Measurements from ENCODE around the gene PSMA8.
"Not testable (repeated sequence)": the region's sequence is repeated elsewhere in the genome, so short reads cannot be mapped to it uniquely, and the experiment has no call there.

The PSMA8 gene

GRCh38 chr18:26176134-26176533, 42.5 kb downstream of the PSMA8 start:
- DNase-seq = no peak

- no peak for DNase-seq
These were observed 47.7 kb downstream of the PSMA8 start for GRCh38 chr18:26181343-26181826.

DNA sequence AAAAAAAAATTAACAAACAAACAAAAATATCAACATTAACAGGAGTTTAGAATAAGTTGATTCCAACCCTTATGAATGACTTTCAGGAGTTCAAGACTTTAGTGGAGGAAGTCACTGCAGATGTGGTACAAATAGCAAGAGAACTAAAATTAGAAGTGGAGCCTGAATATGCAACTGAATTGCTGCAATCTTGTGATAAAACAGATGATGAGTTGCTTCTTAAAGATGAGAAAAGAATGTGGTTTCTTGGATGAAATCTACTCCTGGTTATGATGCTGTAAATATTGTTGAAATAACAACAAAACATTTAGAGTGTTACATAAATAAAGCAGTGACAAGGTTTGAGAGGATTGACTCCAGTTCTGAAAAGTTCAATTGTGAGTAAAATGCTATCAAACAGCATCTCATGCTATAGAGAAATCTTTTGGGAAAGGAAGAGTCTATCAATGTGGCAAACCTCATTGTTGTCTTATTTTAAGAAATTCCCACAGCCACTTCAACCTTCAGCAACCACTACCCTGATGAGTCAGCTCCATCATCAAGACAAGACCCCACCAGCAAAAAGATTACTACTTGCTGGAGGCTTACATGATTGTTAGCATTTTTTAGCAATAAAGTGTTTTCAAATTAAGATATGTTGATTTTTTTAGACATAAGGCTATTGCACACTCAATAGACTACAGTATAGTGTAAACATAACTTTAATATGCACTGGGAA, 49.9 kb downstream of the PSMA8 start:
- no peak for DNase-seq

- DNase-seq = no peak
These were observed 51.6 kb downstream of the PSMA8 start for GRCh38 chr18:26185267-26185666.

- peak; percentile 73 for DNase-seq
These were observed 56.8 kb downstream of the PSMA8 start for GRCh38 chr18:26190506-26190905.

GRCh38 chr18:26192233-26192632, 58.6 kb downstream of the PSMA8 start:
- no peak for DNase-seq

GRCh38 chr18:26196605-26197004, 62.9 kb downstream of the PSMA8 start:
- no peak for DNase-seq

GRCh38 chr18:26202001-26202400, 68.3 kb downstream of the PSMA8 start:
- DNase-seq = not testable (repeated sequence)

GRCh38 chr18:26205318-26205717, 71.6 kb downstream of the PSMA8 start:
- DNase-seq = no peak

GRCh38 chr18:26206488-26206887, 72.8 kb downstream of the PSMA8 start:
- DNase-seq = no peak

- no peak for DNase-seq
These were observed 74.3 kb downstream of the PSMA8 start for GRCh38 chr18:26207937-26208336.

DNA sequence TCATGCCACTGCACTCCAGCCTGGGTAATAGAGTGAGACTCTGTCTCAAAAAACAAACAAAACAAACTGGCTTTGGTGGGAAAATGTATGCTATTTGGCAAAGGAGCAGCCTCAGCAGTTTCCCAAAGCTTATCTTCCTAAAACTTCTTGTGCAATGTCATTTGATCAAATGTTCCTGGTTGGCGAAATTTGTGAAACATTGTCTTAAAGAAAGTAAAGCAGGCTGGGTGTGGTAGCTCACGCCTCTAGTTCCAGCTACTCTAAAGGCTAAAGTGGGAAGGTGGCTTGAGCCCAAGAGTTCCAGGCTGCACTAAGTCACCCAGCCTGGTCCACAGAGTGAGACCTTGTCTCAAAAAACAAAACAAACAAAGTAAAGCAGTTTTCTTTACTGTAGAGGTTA, 75.3 kb downstream of the PSMA8 start:
- DNase-seq = no peak

DNA sequence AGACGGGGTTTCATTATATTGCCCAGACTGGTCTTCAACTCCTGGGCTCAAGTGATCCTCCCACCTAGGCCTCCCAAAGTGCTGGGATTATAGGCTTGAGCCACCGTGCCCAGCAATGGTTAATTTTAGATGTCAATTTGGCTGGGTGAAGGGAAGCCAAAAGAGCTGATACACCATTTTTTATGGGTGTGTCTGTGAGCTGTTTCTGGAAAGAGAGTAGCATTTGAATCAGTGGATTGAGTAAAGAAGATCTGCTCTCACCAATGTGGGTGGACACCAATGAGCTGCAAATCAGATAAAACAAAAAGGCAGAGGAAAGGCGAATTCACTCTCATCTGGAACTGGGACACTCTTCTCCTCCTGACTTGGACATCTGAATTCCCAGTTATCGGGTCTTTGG, 76.5 kb downstream of the PSMA8 start:
- no peak for DNase-seq

DNA sequence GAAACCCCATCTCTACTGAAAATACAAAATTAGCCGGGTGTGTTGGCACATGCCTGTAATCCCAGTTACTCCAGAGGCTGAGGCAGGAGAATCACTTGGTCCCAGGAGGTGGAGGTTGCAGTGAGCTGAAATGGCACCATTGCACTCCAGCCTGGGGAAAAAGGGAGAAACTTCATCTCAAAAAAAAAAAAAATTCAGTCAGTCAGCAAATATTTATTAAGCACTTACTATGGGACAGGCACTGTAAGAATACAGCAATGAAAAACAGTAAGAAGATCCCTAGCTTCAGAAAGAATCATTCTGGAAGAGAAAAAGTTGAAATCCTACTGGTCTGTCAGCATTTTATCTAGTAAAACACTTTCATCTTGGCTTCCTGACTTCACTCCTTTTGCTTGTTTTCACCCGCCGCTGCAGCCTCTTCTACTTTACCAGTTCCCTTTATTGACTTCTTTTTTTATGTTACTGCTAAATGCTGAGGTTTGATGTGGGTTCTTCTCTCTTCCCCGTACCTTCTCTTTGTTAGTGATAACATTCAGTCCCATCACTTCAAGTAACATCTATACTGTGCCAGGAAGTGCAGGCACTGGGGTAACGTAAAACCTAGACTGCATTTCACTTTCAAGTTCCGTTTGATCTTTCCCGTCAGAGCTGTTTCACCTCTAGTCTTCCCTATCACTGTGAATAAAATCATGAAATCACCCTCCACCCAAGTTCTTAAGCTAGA, 81.7 kb downstream of the PSMA8 start:
- no peak for DNase-seq

DNA sequence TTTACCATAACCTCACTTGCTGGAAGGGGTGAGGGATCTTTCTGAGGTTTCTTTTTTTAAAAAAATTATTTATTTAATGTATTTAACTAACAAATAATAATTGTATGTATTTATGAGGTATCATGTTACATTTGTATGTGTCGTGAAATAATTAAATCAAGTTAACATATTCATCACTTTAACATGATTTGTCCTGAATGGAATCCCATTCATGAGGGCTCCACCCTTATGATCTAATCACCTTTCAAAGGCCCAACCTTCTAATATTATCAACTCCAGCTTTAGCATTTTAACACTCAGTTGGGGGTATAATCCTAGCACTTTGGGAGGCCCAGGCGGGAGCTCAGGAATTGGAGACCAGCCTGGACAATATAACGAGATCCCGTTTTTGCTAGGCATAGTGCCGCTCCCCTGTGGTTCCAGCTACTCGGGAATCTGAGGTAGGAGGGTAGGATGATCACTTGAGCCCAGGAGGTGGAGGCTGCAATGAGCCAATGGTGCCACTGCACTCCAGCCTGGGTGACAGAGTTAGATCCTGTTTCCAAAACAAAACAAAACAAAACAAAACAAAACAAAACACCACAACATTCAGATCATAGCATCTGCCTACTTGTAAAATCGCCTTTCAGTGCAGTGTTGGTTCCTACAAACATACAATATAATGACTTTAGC, 91.5 kb downstream of the PSMA8 start:
- no peak for DNase-seq

GRCh38 chr18:26225915-26226228, 92.2 kb downstream of the PSMA8 start:
- DNase-seq = no peak

DNA sequence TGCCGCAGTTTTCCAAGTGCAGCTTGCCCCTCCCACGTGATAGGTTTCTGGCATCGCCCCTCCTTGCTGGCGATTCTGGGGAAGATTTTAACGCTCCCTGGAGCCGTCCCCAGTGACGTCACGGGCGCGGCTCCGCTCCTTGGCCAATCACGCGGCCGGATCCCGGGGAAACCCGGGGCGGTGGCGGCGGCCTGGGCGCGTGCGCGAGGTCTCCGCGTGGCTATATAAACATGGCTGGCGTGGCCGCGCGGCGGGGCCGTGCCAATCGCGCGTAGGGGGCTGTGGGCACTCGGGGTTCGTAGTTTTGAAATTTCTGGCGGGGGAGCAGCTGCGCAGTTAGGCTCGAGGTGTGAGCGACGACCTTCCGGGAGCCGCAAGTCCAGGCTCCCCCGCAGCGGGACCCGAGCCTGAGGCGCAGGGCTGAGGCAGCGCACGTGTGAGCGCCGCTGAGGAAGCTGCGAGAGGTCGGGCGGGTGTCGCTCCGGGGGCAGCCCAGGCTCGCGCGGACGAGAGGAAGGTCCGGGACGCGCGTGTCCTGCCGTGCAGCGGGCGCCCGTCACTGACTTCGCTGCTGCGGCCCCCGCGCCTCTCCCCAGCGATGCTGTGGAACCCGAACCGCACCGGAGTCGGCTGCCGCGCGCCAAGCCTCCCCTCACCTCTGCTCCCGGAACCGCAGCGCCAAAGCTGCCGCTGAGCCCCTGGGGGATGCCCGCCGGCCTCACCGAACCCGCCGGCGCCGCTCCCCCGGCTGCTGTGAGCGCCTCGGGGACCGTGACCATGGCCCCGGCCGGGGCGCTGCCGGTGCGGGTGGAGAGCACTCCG, 92.8 kb downstream of the PSMA8 start, which contains the start of gene TAF4B:
TAF4B (plus strand) TSS at position 217 of the 822 bp plus-strand sequence; CDS start at position 706, 489 bp downstream.
- peak; percentile 98 for DNase-seq

DNA sequence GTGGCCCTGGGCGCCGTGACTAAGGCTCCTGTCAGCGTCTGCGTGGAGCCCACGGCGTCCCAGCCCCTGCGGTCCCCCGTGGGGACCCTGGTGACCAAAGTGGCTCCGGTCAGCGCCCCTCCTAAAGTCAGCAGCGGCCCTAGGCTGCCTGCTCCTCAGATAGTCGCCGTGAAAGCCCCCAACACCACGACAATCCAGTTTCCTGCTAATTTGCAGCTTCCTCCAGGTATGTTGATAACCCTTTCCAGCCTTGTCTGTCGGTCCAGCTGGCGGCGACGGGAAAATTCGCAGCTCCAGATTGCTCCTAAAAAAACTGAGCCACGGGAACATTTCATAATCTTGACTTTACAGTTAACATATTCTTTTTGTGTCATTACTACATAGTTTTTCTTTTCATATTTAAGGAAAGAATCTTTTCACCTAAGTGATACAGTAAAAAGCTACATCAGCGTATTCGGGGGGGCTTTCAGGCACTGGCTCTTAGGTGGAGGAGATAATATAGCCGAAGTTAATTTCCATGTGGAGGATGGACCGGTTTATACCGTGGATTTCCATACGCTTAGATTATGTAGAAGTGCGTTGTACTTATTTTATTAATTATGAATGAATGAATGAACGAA, 93.5 kb downstream of the PSMA8 start:
- DNase-seq = no peak

GRCh38 chr18:26228562-26229260, 95.0 kb downstream of the PSMA8 start:
- DNase-seq = no peak

GRCh38 chr18:26230497-26230896, 96.8 kb downstream of the PSMA8 start:
- DNase-seq = no peak

DNA sequence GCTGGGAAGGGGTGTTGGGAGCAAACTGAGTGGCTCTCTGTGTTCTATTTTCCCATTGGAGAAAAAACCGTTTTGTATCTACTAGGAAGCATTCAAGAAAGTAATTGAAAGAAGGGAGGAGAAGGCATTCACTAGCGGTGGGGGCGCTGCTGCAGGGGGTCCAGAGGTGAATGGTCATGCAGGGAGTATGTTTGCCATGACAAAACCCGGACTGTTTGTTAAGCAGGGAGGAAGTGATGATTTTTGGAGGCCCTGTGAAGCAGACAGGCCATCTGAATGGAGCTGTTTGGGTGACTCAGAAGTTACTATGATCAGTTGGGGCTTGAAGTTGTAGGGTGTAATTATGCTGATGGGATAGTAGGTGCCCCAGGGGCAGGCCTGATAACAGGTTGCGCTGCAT, 99.5 kb downstream of the PSMA8 start:
- no peak for DNase-seq

DNA sequence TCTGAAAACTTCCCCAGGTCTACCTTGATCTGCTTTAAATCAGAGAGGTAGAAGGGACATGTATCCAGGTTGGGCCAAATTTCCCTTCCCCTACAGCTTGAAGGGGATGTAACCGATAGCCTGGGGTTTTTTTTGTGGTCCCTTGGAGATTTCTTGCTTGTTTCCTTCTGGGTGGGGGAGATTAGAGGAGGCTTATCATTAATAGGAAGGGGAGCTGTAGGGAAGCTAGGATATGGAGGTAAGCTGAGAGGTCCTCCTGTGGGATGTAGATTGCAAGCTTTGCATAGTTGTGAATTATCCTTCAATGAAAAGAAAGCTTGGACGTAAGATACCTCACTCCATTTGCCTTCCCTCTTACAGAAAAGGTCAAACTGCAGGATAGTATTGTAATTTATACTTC, 103.7 kb downstream of the PSMA8 start:
- DNase-seq = not testable (repeated sequence)
